Activated CD4-positive, alpha-beta T cell treated with anti-CD3 and anti-CD28 coated beads for 36 hours (primary cell): Measurements from ENCODE around the gene MCOLN3. TPM values are rescaled to one million over a fixed set of nuclear protein-coding genes. Genes with fewer than 3 reads are reported as not detected.
A peak's percentile ranks its signal among the peaks of the same experiment; 100 is the strongest.
"Not testable (repeated sequence)": the region's sequence is repeated elsewhere in the genome, so short reads cannot be mapped to it uniquely, and the experiment has no call there.

Experiments used
- ATAC-seq: fragments of 200-7000 bp; cut with Tn5 transposase; one replicate; pipeline ENCODE4 v1.10.0; 2021; ENCODE audit warnings: mild to moderate bottlenecking, moderate library complexity
- CTCF ChIA-PET: fragments of 350-600 bp; sonication (Branson Sonifier 250); formaldehyde crosslinking; loops from one replicate; lab custom pipeline; 2021; ENCODE audit warnings: antibody characterized with exemption; lab: Charles Lee
- POLR2A ChIA-PET: fragments of 350-600 bp; sonication (Branson Sonifier 250); formaldehyde crosslinking; loops from one replicate; lab custom pipeline; 2021; ENCODE audit warnings: antibody characterized with exemption, inconsistent platforms; lab: Charles Lee
- DNase-seq: peaks from one replicate; pipeline ENCODE4 v3.0.0-alpha.2; 2020
- H3K27ac Mint-ChIP-seq: one replicate; pipeline ENCODE4 v1.8.0; 2021; ENCODE audit warnings: mixed read lengths
- H3K27me3 Mint-ChIP-seq: one replicate; pipeline ENCODE4 v1.8.0; 2021; ENCODE audit warnings: mixed read lengths
- H3K36me3 Mint-ChIP-seq: one replicate; pipeline ENCODE4 v1.8.0; 2021; ENCODE audit warnings: low read depth, mixed read lengths
- H3K4me1 Mint-ChIP-seq: one replicate; pipeline ENCODE4 v1.8.0; 2021; ENCODE audit warnings: mixed read lengths
- H3K4me3 Mint-ChIP-seq: one replicate; pipeline ENCODE4 v1.8.0; 2021; ENCODE audit warnings: mild to moderate bottlenecking, moderate library complexity, mixed read lengths
- H3K9me3 Mint-ChIP-seq: one replicate; pipeline ENCODE4 v1.8.0; 2021; ENCODE audit warnings: low read depth, mixed read lengths
- intact Hi-C, 2 experiments: fragments of 100-400 bp; cut with DNase I in 1 of 2; cut with micrococcal nuclease in 1 of 2; formaldehyde crosslinking; loops; one replicate each; pipeline versions ENCODE4 v1.14.2 to v1.15.1; 2022 to 2024; cut with DNase I, micrococcal nuclease
- total RNA-seq, 2 experiments: library from RNA; stranded (reverse); gene quantifications; one replicate each; pipeline ENCODE4 v1.2.3, GENCODE V29; 2021

MCOLN3 gene
- total RNA-seq, 2 experiments from 2014 or later = 0.16 to 0.23 TPM

DNA sequence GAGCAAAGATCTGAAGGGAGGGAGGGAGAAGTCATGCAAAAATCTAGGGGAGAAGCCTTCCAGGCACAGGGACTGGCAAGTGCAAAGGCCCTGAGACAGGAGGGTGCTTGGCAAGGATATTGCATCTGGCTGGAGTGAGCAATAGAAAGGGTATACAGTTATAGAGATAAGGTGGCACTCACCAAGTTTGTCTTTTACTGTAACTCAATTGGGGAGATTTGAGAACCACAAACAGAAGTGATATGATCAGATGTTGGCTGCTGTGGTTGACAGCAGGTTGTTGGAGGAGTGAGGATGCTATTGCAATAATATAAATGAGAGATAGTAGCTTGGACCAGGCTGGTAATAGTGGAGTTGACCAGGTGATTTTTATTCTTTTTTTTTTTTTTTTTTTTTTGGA lies 25.6 kb downstream of the MCOLN3 start:
- Mint-ChIP-seq H3K27ac (no peak overlapping the region), H3K36me3 (no peaks in the 10 kb centered on the region), H3K9me3 (no peaks in the 10 kb centered on the region), H3K4me3 (no peak overlapping the region), H3K4me1 (peaks cover 8% of the 10 kb centered on the region), H3K27me3 (no peaks in the 10 kb centered on the region)
- ChIA-PET POLR2A (no interaction called here), CTCF (no interaction called here)
- no peak for ATAC-seq
- intact Hi-C loops = no loop called here
- no peak for DNase-seq

DNA sequence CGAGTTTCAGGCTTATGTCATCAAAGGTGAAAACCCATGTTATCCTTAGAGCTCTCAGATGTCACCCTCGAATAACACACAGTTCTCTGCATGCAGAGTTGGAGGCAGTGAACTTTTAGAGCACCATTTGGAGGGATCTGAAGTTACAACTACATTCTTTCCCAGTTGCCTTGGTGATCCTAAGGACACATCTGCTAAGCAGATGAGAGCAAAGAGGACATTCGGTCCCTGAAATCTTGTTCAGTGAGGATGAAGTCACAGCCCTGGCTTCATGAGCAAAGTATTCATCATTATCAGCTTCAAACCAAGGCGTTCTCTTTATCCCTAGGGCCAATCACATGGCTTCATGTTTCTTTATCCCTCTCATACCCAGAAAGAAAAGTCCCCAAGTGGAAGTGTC lies 28.3 kb downstream of the MCOLN3 start:
- H3K4me1 Mint-ChIP-seq = no peaks in the 10 kb centered on the region
- POLR2A ChIA-PET = no interaction called here
- no peak for DNase-seq
- H3K36me3 Mint-ChIP-seq = no peaks in the 10 kb centered on the region
- ATAC-seq = no peak
- H3K9me3 Mint-ChIP-seq = no peaks in the 10 kb centered on the region
- H3K27me3 Mint-ChIP-seq = peaks cover 2% of the 10 kb centered on the region
- CTCF ChIA-PET = interaction anchor here (1.2 to 2.3 kb wide), 2 partner anchors 18 to 76 kb away, joined by 4 to 14 read pairs; no protein-coding TSS in a partner anchor
- H3K27ac Mint-ChIP-seq = no peak overlapping the region
- H3K4me3 Mint-ChIP-seq = no peak overlapping the region
- intact Hi-C loops = no loop called here

DNA sequence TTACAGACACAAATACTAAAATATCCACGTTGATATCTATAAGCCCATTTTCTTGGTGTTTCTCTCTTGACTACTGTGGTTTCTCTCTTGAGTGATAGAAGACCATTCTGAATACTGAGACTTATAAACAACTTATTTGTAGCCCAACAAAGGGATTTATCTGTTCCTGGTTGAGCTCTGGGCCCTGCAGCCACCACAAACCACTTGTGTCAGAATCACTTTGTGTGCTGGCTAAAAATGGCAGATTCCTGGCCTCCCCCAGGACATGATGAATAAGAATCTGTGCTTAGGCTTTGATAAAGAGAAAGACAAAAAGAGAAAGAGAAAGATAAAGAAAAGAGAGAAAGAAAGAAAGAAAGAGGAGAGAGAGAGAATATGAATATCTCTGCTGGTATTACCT lies 32.5 kb downstream of the MCOLN3 start:
- no peaks in the 10 kb centered on the region for H3K36me3 Mint-ChIP-seq
- intact Hi-C loops = no loop called here
- H3K4me1 Mint-ChIP-seq = no peaks in the 10 kb centered on the region
- peaks cover 6% of the 10 kb centered on the region for H3K27me3 Mint-ChIP-seq
- ChIA-PET POLR2A (no interaction called here), CTCF (interaction anchor here (1.0 kb wide), 1 partner anchor 70 kb away, joined by 5 read pairs; no protein-coding TSS in a partner anchor)
- DNase-seq (no peak), ATAC-seq (no peak)
- no peak overlapping the region for H3K4me3 Mint-ChIP-seq
- H3K9me3 Mint-ChIP-seq = no peaks in the 10 kb centered on the region
- no peak overlapping the region for H3K27ac Mint-ChIP-seq

DNA sequence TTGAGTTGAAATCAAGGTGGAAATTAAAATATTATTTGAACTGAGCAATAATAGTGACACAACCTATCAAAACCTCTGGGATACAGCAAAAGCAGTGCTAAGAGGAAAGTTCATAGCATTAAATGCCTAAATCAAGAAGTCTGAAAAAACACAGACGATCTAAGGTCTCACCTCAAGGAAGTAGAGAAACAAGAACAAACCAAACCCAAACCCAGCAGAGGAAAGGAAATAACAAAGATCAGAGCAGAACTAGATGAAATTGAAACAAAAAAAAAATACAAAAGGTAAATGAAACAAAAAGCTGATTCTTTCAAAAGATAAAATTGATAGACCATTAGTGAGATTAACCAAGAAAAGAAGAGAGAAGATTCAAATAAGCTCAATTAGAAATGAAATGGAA lies 42.7 kb downstream of the MCOLN3 start:
- H3K4me3 Mint-ChIP-seq, ATAC-seq, H3K27ac Mint-ChIP-seq, POLR2A ChIA-PET, DNase-seq, intact Hi-C loops: not testable (repeated sequence)
- Mint-ChIP-seq H3K4me1 (peaks cover 11% of the 10 kb centered on the region), H3K9me3 (peaks cover 32% of the 10 kb centered on the region), H3K36me3 (peaks cover 26% of the 10 kb centered on the region), H3K27me3 (peaks cover 14% of the 10 kb centered on the region)
- CTCF ChIA-PET = interaction anchor here (0.6 kb wide), 1 partner anchor 135 kb away, joined by 3 read pairs; no protein-coding TSS in a partner anchor

DNA sequence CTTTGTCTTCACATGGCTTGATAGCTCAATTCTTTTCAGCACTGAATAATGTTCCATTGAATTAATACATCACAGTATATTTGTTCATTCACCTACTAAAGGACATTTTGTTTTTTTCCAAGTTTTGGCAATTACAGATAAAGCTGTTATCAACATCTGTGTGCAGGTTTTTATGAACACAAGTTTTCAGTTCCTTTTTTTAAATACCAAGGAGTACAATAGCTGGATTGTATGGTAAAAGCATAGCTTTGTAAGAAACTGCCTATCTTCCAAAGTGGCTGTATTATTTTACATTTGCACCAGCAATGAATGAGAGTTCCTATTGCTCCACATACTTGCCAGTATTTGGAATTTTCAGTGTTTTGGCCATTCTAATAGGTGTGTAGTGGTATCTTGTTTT lies 46.6 kb downstream of the MCOLN3 start:
- CTCF ChIA-PET = interaction anchor here (1.1 to 1.5 kb wide), 2 partner anchors 19 to 57 kb away, joined by 4 read pairs; no protein-coding TSS in a partner anchor
- peaks cover 25% of the 10 kb centered on the region for H3K4me1 Mint-ChIP-seq
- no peak overlapping the region for H3K4me3 Mint-ChIP-seq
- H3K36me3 Mint-ChIP-seq = peaks cover 20% of the 10 kb centered on the region
- peaks cover 24% of the 10 kb centered on the region for H3K27me3 Mint-ChIP-seq
- H3K27ac Mint-ChIP-seq = no peak overlapping the region
- H3K9me3 Mint-ChIP-seq = peaks cover 21% of the 10 kb centered on the region
- POLR2A ChIA-PET = no interaction called here
- ATAC-seq = no peak
- no peak for DNase-seq
- intact Hi-C loops = no loop called here

DNA sequence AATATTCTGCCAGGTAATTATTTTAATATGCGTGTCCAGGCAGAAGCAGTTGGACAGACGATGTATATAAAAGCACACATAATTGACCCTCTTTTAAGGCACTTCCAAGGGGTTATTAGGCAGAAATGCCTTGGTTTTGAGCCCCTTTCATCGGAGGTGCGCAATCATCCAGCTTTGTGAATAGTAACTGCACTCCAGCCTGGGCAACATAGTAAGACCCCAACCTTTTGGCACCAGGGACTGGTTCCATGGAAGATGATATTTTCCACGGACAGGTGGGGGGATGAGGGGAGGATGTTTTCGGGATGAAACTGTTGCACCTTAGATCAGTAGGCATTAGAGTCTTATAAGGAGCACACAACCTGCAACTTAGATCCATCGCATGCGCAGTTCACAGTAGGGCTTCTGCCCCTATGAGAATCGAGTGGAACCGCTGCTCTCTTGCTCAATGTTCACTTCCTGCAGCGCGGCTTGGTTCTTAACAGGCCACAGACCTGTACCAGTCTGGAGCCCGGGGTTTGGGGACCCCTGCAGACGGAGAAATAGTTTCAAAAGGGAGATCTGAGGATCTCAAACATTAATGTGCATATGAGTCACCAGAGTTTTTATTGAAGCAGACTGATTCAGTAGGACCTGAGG lies 49.5 kb downstream of the MCOLN3 start:
- CTCF ChIA-PET = interaction anchor here (0.7 kb wide), 1 partner anchor 57 kb away, joined by 5 read pairs; no protein-coding TSS in a partner anchor
- Mint-ChIP-seq H3K36me3 (peaks cover 24% of the 10 kb centered on the region), H3K27me3 (peaks cover 26% of the 10 kb centered on the region), H3K4me1 (peaks cover 35% of the 10 kb centered on the region), H3K27ac (peak overlapping the region; percentile 49), H3K4me3 (peak overlapping the region; percentile 80), H3K9me3 (peaks cover 5% of the 10 kb centered on the region)
- ATAC-seq = peak; percentile 49
- peak; percentile 69 for DNase-seq
- POLR2A ChIA-PET = interaction anchor here (1.3 kb wide), 1 partner anchor 54 kb away, joined by 3 read pairs; no protein-coding TSS in a partner anchor
- intact Hi-C loops = loop anchor here in 1 of 2 experiments (1.0 to 10.0 kb wide), 5 partner anchors 50 to 494 kb away; partner anchors contain the start of genes BCL10, C1orf52, GNG5 and MCOLN3

DNA sequence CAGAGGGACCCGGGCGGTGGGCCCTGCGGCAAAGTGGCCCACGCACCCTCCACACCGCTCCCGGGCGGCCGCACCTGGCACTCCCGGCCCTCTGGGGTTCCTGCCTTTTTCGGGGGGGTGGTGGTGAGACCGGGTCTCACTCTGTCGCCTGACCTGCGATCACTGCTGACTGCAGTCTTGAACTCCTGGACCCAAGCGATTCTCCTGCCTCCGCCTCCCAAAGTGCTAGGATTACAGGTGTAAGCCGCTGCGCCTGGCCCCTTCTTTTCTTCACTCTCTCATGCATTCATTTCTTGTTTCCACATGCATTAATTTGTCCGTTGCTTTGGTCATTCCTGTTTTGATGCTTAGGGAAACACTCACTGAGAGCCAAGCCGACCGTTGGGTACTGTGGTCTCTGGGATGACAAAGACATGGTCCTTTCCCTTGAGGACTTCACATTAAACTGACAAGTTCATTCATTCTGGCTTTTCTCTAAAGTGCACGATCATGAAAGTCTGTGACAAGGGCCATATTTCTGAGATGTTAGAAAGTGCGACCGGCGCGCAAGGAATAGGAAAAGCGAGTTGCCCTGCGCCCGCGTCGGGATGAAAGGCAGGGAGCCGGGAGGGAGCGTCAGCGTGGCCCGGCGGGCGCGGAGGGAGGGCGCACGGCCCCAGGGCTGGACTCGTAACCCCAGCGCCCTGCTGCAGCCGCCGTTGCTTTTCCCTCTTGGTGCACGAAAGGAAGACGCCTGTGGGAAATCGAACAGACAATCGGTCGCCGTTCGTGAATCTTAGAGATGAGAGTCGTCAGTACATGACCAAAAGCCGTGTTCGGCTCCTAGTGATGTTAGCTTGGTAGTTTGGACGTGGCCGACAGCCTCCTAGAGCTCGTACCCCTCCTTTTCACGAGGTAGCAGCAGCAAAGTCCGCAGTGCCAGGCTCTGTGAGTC lies 50.4 kb downstream of the MCOLN3 start:
- peak overlapping the region; percentile 80 for H3K4me3 Mint-ChIP-seq
- POLR2A ChIA-PET = interaction anchor here (1.3 kb wide), 1 partner anchor 53 kb away, joined by 3 read pairs; no protein-coding TSS in a partner anchor
- H3K4me1 Mint-ChIP-seq = peaks cover 39% of the 10 kb centered on the region
- CTCF ChIA-PET = interaction anchor here (0.7 kb wide), 1 partner anchor 56 kb away, joined by 5 read pairs; no protein-coding TSS in a partner anchor
- peaks cover 21% of the 10 kb centered on the region for H3K36me3 Mint-ChIP-seq
- peaks cover 26% of the 10 kb centered on the region for H3K27me3 Mint-ChIP-seq
- no peak for ATAC-seq
- peak overlapping the region; percentile 79 for H3K27ac Mint-ChIP-seq
- intact Hi-C loops = loop anchor here (2.0 to 10.0 kb wide), 6 partner anchors 51 to 493 kb away; partner anchors contain the start of genes MCOLN3 (in 2 of the 2), BCL10 (in 1 of the 2), C1orf52 (in 1 of the 2) and GNG5 (in 1 of the 2)
- no peaks in the 10 kb centered on the region for H3K9me3 Mint-ChIP-seq
- DNase-seq = peak; percentile 28

DNA sequence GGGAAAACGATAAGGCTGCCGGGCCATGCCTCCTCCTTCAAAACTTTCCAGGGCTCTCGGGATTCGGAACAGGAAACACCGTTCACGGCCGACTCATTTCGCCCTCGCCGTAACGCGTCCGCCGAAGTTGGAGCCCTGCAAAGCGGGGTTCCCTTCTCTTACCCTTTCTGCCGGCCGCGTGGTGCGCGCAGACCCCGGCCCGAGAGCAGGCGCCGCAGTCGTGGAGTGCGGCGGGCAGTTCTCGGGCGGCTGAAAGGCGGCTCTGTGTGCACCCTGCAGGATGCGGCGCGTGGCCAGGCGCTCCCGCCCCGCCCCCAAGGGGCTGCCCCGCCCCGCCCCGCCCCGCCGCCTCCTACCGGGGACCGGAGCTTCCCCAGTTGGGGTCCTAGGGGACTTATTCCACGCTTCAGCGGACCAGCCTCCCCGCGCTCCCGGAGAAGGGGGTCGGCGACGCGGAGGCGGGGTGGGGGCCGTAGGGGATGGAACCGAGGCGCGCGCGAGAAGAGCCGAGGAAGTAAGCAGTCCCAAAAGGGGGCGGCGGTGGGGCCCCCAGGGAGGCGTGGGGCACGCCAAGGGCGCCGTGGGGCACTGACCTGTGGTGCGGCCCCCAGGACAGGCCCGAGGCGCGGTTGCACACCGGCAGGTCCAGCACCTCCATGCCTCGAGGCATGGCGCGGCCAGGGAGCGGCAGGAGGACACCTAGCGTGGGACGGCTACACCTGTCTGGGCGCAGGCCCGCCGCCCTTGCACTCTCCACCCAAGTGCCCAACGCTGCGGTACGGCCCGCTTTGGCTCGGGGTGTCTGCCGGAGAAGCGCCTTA lies 51.2 kb downstream of the MCOLN3 start, which contains the start of gene MCOLN2:
Gene MCOLN2 (minus strand): TSS at position 268 of the 821 bp plus-strand sequence. CDS start 241 bp downstream, at position 27.
- Mint-ChIP-seq H3K36me3 (peaks cover 23% of the 10 kb centered on the region), H3K4me1 (peaks cover 45% of the 10 kb centered on the region), H3K27me3 (peaks cover 22% of the 10 kb centered on the region), H3K9me3 (no peaks in the 10 kb centered on the region), H3K4me3 (peak within 1 kb of the TSS; percentile 80), H3K27ac (peak within 1 kb of the TSS; percentile 81)
- intact Hi-C loops = loop anchor here (1.0 to 10.0 kb wide), 9 partner anchors 25 to 492 kb away; partner anchors contain the start of genes BCL10 (in 1 of the 2), C1orf52 (in 1 of the 2), GNG5 (in 1 of the 2) and MCOLN3 (in 1 of the 2)
- POLR2A ChIA-PET = no interaction called here
- DNase-seq (peak; percentile 75), ATAC-seq (peak; percentile 54)
- CTCF ChIA-PET = interaction anchor here (0.6 to 2.1 kb wide), 2 partner anchors 40 to 52 kb away, joined by 3 to 13 read pairs; no protein-coding TSS in a partner anchor

DNA sequence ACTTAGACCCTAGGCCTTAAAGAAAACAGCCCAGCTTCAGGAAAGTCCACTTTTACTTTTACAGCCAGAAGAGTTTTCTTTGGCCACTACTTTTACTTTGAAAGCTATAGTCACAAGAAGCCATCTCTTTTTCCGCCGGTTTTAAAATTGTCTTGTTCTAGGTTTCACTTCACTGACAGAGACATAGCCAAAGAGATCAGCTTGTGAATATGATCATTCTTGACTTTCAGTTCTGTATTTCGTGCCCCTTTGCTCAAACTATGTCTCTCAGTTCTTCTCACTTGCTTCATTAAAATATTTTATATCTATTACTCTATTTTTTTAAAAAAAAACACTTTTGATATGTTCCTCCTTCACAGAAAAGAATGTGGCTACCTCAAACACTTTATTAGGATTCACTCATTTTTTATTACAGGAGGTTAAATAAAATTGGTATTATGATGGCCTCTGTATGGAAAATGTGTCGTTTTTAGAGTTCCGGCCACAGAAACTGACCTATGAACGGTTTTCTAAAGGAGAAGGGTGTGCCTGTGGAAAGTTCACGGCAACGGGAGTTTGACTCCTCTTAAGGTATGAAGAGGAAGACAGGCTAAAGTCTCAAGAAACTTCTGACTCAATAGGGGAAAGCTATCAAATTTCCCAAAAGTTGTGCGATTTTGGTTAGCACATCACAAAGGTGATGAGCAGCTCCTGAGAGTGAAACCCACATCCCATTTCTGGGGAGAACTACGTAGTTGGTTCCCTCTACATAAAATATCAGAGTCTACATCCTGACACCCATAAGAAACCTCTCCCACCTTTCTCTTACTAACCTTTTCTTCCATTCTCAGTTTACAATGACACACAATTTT lies 52.6 kb downstream of the MCOLN3 start:
- ChIA-PET CTCF (interaction anchor here (0.6 to 2.1 kb wide), 9 partner anchors 35 to 305 kb away, joined by 3 to 13 read pairs (median 3); no protein-coding TSS in a partner anchor), POLR2A (interaction anchor here (0.7 to 2.9 kb wide), 7 partner anchors 24 to 423 kb away, joined by 3 to 34 read pairs (median 6); partner anchors contain the start of gene MCOLN3)
- Mint-ChIP-seq H3K4me3 (peak overlapping the region; percentile 80), H3K36me3 (peaks cover 28% of the 10 kb centered on the region), H3K9me3 (no peaks in the 10 kb centered on the region), H3K27ac (peak overlapping the region; percentile 87), H3K27me3 (peaks cover 20% of the 10 kb centered on the region), H3K4me1 (peaks cover 52% of the 10 kb centered on the region)
- DNase-seq (peak; percentile 44), ATAC-seq (peak; percentile 40)
- intact Hi-C loops = loop anchor here (1.0 to 10.0 kb wide), 9 partner anchors 23 to 491 kb away; partner anchors contain the start of genes BCL10 (in 1 of the 2), C1orf52 (in 1 of the 2), GNG5 (in 1 of the 2) and MCOLN3 (in 1 of the 2)
